Adrenal gland (tissue), 12 donors: ENCODE data around the gene SSC4D. TPM values are rescaled to one million over a fixed set of nuclear protein-coding genes. Genes with fewer than 3 reads are reported as not detected.
A peak's percentile ranks its signal among the peaks of the same experiment; 100 is the strongest.

Experiments
- DNase-seq, 7 donors: peaks; one replicate each; pipeline ENCODE4 v3.0.0-alpha.2; 2019 to 2020
- H3K27ac ChIP-seq, 5 donors: fragments of 200-600 bp; sonication (generic) in 4 of 5; 1 replicate in 3 of 5; 2 replicates in 2 of 5; pipeline versions ENCODE4 v1.5.1 to v1.8.0; 2016 to 2020; ENCODE audit warnings: mild to moderate bottlenecking in 1 of 5
- H3K27me3 ChIP-seq: fragments of 200-600 bp; 2 replicates; pipeline ENCODE4 v1.8.0; 2021
- H3K36me3 ChIP-seq, 2 donors: fragments of 200-600 bp; replicated peaks in 1 of 2; 1 replicate in 1 of 2; 2 replicates in 1 of 2; pipeline versions ENCODE4 v1.5.1 to v1.8.0; 2018 to 2022
- H3K4me1 ChIP-seq, 2 donors: fragments of 200-600 bp; replicated peaks in 1 of 2; 1 replicate in 1 of 2; 2 replicates in 1 of 2; pipeline versions ENCODE4 v1.5.1 to v1.8.0; 2018 to 2021
- H3K4me3 ChIP-seq, 4 donors: fragments of 200-600 bp; sonication (generic) in 3 of 4; one replicate each; pipeline ENCODE4 v1.5.1; 2016 to 2018
- H3K9me3 ChIP-seq, 3 donors: fragments of 200-600 bp; sonication (generic) in 1 of 3; replicated peaks in 1 of 3; 1 replicate in 2 of 3; 2 replicates in 1 of 3; pipeline versions ENCODE4 v1.5.1 to v1.8.0; 2016 to 2021
- POLR2A ChIP-seq, 2 donors: fragments of 450-650 bp; IDR thresholded peaks; one replicate each; pipeline ENCODE4 v1.6.1; 2017; ENCODE audit warnings: antibody characterized with exemption in 2 of 2, mild to moderate bottlenecking in 2 of 2, moderate library complexity in 1 of 2
- WGBS, 4 donors: extraction: QIAGEN DNeasy Blood & Tissue Kit in 2 of 4; methylation state at CpG; one replicate each; pipeline versions ENCODE4 v1.1.5 to v1.1.7; 2013 to 2017; 5-methylcytosine and 5-hydroxymethylcytosine counted together
- intact Hi-C, 2 donors: fragments of 100-400 bp; cut with DNase I; formaldehyde crosslinking; loops; one replicate each; pipeline versions ENCODE4 v1.14.1 to v1.15.0; 2022 to 2023
- polyA plus RNA-seq, 3 donors: library from polyadenylated mRNA; stranded (reverse); fragments of 200-250 nt in 2 of 3; fragments of 350-450 nt in 1 of 3; fragmentation: Illumina TruSeq in 1 of 3; extraction: RNeasy Lipid Tissue Mini Kit (QIAGEN cat#74804) in 1 of 3; gene quantifications; one replicate each; pipeline ENCODE4 v1.2.3, GENCODE V29; 2013 to 2014
- total RNA-seq, 9 donors: library from RNA; depleted of rRNA in 4 of 9; stranded (reverse); fragments of >200 nt in 4 of 9; fragments of 120-200 nt in 1 of 9; fragmentation: NEBNext Ultra II Directional in 1 of 9; extraction: Animal tissue kit (Norgen Biotek cat#: 25700) in 1 of 9; gene quantifications; one replicate each; pipeline versions ENCODE4 v1.1.0 to v1.2.4, GENCODE V29; 2013 to 2023
- TF ChIP-seq, protein P1 (sequence below), 6 experiments: fragments of 450-650 bp in 4 of 6; fragments of 200-600 bp in 2 of 6; sonication (generic) in 1 of 6; IDR thresholded peaks; 1 replicate in 5 of 6; 2 replicates in 1 of 6; pipeline versions ENCODE4 v1.5.1 to v1.8.0; 2016 to 2021; ENCODE audit warnings: antibody characterized with exemption in 6 of 6, mild to moderate bottlenecking in 2 of 6, moderate library complexity in 1 of 6
- donor health status: healthy with polysubstance abuse.
- donor health status: Bipolar disorder and iron deficiency.
- donor health status: DM: yes; HTN: yes; CAD: no.
- donor health status: DM: no; HTN: no; CAD: no.
- donor health status: DM: no; HTN: no; CAD: no.
- donor health status: DM: yes; HTN: yes; CAD: no.

SSC4D gene
- total and polyA plus RNA-seq, 12 donors = 0.60 to 10.7 (median 2.0) TPM

GRCh38 chr7:76357475-76358010 is 52.0 kb downstream of the SSC4D start:
- TF ChIP-seq, protein P1, sequence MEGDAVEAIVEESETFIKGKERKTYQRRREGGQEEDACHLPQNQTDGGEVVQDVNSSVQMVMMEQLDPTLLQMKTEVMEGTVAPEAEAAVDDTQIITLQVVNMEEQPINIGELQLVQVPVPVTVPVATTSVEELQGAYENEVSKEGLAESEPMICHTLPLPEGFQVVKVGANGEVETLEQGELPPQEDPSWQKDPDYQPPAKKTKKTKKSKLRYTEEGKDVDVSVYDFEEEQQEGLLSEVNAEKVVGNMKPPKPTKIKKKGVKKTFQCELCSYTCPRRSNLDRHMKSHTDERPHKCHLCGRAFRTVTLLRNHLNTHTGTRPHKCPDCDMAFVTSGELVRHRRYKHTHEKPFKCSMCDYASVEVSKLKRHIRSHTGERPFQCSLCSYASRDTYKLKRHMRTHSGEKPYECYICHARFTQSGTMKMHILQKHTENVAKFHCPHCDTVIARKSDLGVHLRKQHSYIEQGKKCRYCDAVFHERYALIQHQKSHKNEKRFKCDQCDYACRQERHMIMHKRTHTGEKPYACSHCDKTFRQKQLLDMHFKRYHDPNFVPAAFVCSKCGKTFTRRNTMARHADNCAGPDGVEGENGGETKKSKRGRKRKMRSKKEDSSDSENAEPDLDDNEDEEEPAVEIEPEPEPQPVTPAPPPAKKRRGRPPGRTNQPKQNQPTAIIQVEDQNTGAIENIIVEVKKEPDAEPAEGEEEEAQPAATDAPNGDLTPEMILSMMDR (IDR thresholded peaks at IDR 0.05) = no peak
- TF ChIP-seq POLR2A (IDR thresholded peaks at IDR 0.05) = no peak
- intact Hi-C loops = loop anchor here in 1 of 2 donors (2.0 kb wide), 1 partner anchor 39 kb away; no protein-coding TSS in a partner anchor
- H3K27me3 ChIP-seq = no peaks in the 10 kb centered on the region
- peak overlapping the region in 3 of 4 donors; percentile 76 to 94 (median 82) for H3K4me3 ChIP-seq
- H3K4me1 ChIP-seq = peaks cover 18 to 60% of the 10 kb centered on the region in 2 donors
- peak in 1 of 7 donors; percentile 9 for DNase-seq
- 0 to 2% (median 1%) methylated on average over 10 of the region's 10 CpGs for WGBS, 4 donors
- H3K27ac ChIP-seq = peak overlapping the region; percentile 91 to 100 (median 100)
- H3K36me3 ChIP-seq = no peaks in the 10 kb centered on the region
- H3K9me3 ChIP-seq = no peaks in the 10 kb centered on the region

- WGBS, 4 donors = 26 to 45% (median 31%) methylated on average over 6 of the region's 6 CpGs
- DNase-seq = peak in 4 of 7 donors; percentile 27 to 59 (median 56)
- H3K9me3 ChIP-seq = no peaks in the 10 kb centered on the region
- no peaks in the 10 kb centered on the region for H3K36me3 ChIP-seq
- H3K4me3 ChIP-seq = peak overlapping the region in 1 of 4 donors; percentile 82
- intact Hi-C loops = no loop called here
- peaks cover 24 to 67% of the 10 kb centered on the region in 2 donors for H3K4me1 ChIP-seq
- no peaks in the 10 kb centered on the region for H3K27me3 ChIP-seq
- TF ChIP-seq, protein P1 (IDR thresholded peaks at IDR 0.05) = peak in 2 of 6 experiments; percentile 9 to 32
- TF ChIP-seq POLR2A (IDR thresholded peaks at IDR 0.05) = no peak
- H3K27ac ChIP-seq = peak overlapping the region in 4 of 5 donors; percentile 45 to 100 (median 95)
Observed at GRCh38 chr7:76356823-76357222, 52.7 kb downstream of the SSC4D start.

- Histone ChIP-seq H3K36me3 (no peaks in the 10 kb centered on the region), H3K27me3 (no peaks in the 10 kb centered on the region), H3K9me3 (no peaks in the 10 kb centered on the region), H3K4me3 (no peak overlapping the region), H3K4me1 (peaks cover 28 to 74% of the 10 kb centered on the region in 2 donors), H3K27ac (peak overlapping the region in 2 of 5 donors; percentile 20 to 100)
- intact Hi-C loops = no loop called here
- no peak for TF ChIP-seq POLR2A (IDR thresholded peaks at IDR 0.05)
- TF ChIP-seq, protein P1 (IDR thresholded peaks at IDR 0.05) = no peak
- 72 to 81% (median 76%) methylated on average over 4 of the region's 4 CpGs for WGBS, 4 donors
- DNase-seq = no peak
Observed at GRCh38 chr7:76356115-76356514, 53.4 kb downstream of the SSC4D start.

DNA sequence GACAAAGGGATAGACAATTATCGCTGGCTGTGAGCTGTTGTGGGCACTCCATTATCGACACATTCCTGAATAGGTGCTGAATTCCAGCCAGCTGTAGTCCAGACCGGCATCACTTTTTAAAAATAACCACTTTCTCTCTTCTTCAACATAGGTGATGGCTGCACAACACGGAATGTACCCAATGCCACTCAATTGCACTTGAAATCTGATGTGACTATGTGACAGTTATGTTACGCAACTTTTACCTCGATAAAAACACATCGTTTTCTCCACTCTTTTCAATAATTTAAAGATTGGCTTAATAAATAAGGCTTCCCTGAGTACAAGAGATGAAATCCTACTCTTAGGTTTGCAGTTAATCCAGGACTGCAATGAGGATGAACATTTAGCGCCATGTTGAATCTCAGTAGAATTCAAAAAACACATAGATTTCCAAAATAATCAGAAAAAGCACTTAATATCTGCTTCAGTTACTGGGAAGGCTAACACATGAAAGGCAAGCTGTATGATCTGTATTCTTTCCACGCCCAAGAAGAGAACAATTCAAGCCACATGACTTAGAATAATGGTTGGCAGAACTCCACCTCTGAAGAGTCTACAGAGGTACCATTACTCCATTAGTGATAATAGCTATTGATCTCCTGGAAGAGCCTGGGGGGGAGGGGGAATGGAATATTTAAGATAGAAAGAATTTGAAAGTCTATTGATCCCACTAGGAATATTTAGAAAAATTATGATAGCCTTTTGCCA is 54.3 kb downstream of the SSC4D start:
- no peak for DNase-seq
- Histone ChIP-seq H3K4me1 (peaks cover 28 to 79% of the 10 kb centered on the region in 2 donors), H3K4me3 (peak overlapping the region in 1 of 4 donors; percentile 8), H3K27me3 (no peaks in the 10 kb centered on the region), H3K36me3 (peaks cover 0 to 8% of the 10 kb centered on the region in 2 donors), H3K27ac (peak overlapping the region in 2 of 5 donors; percentile 6 to 100), H3K9me3 (no peaks in the 10 kb centered on the region)
- intact Hi-C loops = no loop called here
- WGBS, 4 donors = 80 to 91% (median 87%) methylated on average over 9 of the region's 9 CpGs
- no peak for TF ChIP-seq POLR2A (IDR thresholded peaks at IDR 0.05)
- TF ChIP-seq, protein P1 (IDR thresholded peaks at IDR 0.05) = no peak
